Thyroid gland (tissue), 4 donors: ENCODE data around the gene HAVCR1.

ENCODE experiments used
- POLR2A ChIP-seq, 2 donors: fragments of 450-650 bp; IDR thresholded peaks; one replicate each; pipeline ENCODE4 v1.6.1; 2017; ENCODE audit warnings: antibody characterized with exemption in 2 of 2, mild to moderate bottlenecking in 2 of 2, moderate library complexity in 1 of 2
- TF ChIP-seq, protein P1 (sequence below), 6 experiments: fragments of 200-600 bp in 3 of 6; fragments of 450-650 bp in 3 of 6; sonication (generic) in 3 of 6; IDR thresholded peaks; one replicate each; pipeline ENCODE4 v1.5.1; 2016 to 2019; ENCODE audit warnings: antibody characterized with exemption in 6 of 6, mild to moderate bottlenecking in 2 of 6, inconsistent platforms in 1 of 6, moderate library complexity in 1 of 6

GRCh38 chr5:157106630-157107461 is 47.9 kb upstream of the HAVCR1 start:
- no peak for TF ChIP-seq POLR2A (IDR thresholded peaks at IDR 0.05)
- TF ChIP-seq, protein P1, sequence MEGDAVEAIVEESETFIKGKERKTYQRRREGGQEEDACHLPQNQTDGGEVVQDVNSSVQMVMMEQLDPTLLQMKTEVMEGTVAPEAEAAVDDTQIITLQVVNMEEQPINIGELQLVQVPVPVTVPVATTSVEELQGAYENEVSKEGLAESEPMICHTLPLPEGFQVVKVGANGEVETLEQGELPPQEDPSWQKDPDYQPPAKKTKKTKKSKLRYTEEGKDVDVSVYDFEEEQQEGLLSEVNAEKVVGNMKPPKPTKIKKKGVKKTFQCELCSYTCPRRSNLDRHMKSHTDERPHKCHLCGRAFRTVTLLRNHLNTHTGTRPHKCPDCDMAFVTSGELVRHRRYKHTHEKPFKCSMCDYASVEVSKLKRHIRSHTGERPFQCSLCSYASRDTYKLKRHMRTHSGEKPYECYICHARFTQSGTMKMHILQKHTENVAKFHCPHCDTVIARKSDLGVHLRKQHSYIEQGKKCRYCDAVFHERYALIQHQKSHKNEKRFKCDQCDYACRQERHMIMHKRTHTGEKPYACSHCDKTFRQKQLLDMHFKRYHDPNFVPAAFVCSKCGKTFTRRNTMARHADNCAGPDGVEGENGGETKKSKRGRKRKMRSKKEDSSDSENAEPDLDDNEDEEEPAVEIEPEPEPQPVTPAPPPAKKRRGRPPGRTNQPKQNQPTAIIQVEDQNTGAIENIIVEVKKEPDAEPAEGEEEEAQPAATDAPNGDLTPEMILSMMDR (IDR thresholded peaks at IDR 0.05) = no peak
